ENCODE data around the gene THBS1.

DNA sequence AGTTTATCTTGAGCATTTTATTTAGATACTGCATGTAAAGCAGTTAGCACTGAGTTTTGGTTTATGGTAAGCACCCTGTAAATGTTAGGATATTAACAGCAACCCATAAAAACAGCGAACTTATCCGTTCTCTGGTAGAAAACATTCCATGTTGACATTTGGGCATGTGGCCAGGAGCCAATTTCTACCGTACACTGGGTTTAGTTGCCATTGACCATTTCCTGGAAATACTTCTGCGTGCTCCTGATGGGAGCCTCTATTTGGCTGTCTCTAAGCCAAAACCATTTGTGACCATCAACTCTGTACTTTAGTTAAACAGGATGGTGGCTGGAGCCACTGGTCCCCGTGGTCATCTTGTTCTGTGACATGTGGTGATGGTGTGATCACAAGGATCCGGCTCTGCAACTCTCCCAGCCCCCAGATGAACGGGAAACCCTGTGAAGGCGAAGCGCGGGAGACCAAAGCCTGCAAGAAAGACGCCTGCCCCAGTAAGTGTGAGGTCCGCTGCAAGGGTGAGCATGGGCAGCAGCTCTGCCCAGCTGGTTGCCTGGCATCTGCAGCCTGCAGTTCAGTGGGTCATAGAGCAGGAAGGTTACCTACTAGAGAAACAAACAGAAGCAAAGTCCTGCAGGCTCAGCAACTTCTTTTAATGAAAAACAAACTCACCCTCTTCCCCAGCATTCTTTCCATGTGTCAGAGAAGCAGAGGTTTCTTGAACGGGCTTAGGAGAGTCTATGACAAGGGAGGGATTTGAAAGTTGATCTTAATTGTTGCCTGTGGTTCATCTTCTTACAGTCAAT lies 7.1 kb downstream of the THBS1 start:
- TF ChIP-seq, protein P1, sequence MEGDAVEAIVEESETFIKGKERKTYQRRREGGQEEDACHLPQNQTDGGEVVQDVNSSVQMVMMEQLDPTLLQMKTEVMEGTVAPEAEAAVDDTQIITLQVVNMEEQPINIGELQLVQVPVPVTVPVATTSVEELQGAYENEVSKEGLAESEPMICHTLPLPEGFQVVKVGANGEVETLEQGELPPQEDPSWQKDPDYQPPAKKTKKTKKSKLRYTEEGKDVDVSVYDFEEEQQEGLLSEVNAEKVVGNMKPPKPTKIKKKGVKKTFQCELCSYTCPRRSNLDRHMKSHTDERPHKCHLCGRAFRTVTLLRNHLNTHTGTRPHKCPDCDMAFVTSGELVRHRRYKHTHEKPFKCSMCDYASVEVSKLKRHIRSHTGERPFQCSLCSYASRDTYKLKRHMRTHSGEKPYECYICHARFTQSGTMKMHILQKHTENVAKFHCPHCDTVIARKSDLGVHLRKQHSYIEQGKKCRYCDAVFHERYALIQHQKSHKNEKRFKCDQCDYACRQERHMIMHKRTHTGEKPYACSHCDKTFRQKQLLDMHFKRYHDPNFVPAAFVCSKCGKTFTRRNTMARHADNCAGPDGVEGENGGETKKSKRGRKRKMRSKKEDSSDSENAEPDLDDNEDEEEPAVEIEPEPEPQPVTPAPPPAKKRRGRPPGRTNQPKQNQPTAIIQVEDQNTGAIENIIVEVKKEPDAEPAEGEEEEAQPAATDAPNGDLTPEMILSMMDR (IDR thresholded peaks at IDR 0.05), result no peak
- no peak for TF ChIP-seq ZFX (IDR thresholded peaks at IDR 0.05; ENCODE audit: borderline replicate concordance)
